ENCODE measurements around the gene UMODL1.
A peak's percentile ranks its signal among the peaks of the same experiment; 100 is the strongest.
"Not testable (repeated sequence)": the region's sequence is repeated elsewhere in the genome, so short reads cannot be mapped to it uniquely, and the experiment has no call there.

The UMODL1 gene

DNA sequence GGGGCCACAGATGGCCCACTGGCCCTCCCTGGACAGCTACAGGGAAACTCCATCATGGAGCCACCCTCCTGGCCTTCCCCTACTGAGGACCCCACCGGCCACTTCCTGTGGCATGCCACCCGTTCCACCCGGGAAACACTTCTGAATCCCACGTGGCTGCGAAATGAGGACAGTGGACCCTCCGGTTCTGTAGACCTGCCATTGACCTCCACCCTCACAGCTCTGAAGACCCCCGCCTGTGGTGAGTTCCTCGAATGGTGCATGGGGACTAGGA is 40.3 kb downstream of the UMODL1 start:
- DNase-seq (ENCODE audit: low read depth) = no peak
- TF ChIP-seq, protein P1, sequence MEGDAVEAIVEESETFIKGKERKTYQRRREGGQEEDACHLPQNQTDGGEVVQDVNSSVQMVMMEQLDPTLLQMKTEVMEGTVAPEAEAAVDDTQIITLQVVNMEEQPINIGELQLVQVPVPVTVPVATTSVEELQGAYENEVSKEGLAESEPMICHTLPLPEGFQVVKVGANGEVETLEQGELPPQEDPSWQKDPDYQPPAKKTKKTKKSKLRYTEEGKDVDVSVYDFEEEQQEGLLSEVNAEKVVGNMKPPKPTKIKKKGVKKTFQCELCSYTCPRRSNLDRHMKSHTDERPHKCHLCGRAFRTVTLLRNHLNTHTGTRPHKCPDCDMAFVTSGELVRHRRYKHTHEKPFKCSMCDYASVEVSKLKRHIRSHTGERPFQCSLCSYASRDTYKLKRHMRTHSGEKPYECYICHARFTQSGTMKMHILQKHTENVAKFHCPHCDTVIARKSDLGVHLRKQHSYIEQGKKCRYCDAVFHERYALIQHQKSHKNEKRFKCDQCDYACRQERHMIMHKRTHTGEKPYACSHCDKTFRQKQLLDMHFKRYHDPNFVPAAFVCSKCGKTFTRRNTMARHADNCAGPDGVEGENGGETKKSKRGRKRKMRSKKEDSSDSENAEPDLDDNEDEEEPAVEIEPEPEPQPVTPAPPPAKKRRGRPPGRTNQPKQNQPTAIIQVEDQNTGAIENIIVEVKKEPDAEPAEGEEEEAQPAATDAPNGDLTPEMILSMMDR (IDR thresholded peaks at IDR 0.05; ENCODE audit: control insufficient read depth, extremely low read depth, insufficient read depth) = no peak
- no peak overlapping the region for H3K4me3 ChIP-seq (ENCODE audit: low read depth, low read length)

DNA sequence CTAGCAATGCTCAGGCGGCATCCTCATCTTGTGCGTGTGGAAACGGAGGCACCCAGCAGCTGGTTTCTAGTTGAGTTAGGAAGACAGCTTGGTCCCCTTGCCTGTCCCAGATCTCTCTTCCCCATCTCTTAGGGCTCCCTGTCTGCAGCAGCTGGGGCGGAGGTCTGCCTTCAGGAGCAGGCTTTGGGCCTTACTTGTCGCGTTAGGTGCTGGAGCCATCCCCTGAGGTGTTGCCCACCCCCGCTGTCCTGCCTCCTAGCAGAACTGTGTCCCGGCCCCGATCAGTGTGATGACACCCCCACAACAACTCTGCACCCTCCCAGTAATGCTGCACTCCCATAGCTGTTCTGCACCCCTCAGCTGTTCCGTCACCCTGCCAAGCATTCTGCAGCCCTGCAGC is 40.7 kb downstream of the UMODL1 start:
- no peak overlapping the region for H3K4me3 ChIP-seq (ENCODE audit: low read depth, low read length)
- DNase-seq (ENCODE audit: low read depth) = no peak
- TF ChIP-seq, protein P1 (IDR thresholded peaks at IDR 0.05; ENCODE audit: control insufficient read depth, extremely low read depth, insufficient read depth) = no peak

DNA sequence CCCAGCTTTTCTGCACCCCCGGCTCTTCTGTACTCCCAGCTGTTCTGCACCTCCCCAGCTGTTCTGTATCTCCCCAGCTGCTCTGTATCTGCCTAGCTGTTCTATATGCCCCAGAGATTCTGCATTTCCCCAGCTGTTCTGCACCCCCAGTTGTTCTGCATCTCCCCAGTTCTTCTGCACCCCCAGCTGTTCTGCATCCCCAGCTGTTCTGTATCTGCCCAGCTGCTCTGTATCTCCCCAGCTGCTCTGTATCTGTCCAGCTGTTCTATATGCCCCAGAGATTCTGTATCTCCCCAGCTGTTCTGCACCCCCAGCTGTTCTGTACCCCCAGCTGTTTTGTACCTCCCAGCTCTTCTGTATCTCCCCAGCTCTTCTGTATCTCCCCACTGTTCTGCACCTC is 41.1 kb downstream of the UMODL1 start:
- H3K4me3 ChIP-seq (ENCODE audit: low read depth, low read length) = no peak overlapping the region
- no peak for DNase-seq (ENCODE audit: low read depth)
- TF ChIP-seq, protein P1 (IDR thresholded peaks at IDR 0.05; ENCODE audit: control insufficient read depth, extremely low read depth, insufficient read depth) = no peak

DNA sequence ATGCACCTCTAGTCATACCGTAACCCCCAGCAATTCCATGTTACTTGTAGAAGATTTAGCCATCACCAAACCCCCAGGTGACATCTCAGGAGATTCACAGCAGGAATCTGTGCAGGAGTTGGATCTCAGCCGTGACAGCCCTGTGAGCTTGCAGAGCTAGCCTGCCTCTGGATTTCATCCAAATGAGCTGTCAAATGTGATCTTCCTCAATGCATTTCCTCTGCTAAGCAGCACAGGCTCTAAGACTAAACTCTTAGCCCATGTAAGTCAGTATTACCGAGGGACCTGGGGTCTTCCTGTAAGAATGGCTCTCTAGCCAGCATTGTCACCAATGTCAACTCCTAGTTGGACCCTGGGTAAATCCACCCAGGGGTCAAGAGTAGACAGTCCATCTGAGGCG is 41.7 kb downstream of the UMODL1 start:
- TF ChIP-seq, protein P1 (IDR thresholded peaks at IDR 0.05; ENCODE audit: control insufficient read depth, extremely low read depth, insufficient read depth) = no peak
- no peak overlapping the region for H3K4me3 ChIP-seq (ENCODE audit: low read depth, low read length)
- peak; percentile 48 for DNase-seq (ENCODE audit: low read depth)

DNA sequence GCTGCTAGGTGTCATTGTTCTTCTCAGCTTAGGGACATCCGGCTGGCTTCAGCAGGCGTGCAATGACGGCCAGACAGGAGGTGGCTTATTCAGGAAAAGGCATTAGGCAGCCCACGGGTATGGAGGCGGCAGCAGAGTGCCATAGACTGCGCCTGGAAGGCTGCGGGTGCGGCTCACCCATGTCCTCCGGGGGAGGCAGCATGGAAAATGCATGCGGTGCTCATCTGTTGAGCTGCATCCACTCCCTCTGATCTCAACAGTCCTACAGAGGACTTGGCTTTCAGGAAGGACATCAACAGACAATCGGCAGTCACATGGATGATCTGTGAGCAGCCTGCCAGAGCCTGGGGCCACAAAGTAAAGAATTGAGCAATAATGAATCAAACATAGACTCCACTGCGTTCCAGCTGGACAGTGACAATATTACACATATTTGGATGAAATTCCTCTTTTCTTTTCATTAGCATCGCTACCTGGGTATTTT is 42.9 kb downstream of the UMODL1 start:
- DNase-seq (ENCODE audit: low read depth) = peak; percentile 27
- TF ChIP-seq, protein P1 (IDR thresholded peaks at IDR 0.05; ENCODE audit: control insufficient read depth, extremely low read depth, insufficient read depth) = no peak
- no peak overlapping the region for H3K4me3 ChIP-seq (ENCODE audit: low read depth, low read length)

DNA sequence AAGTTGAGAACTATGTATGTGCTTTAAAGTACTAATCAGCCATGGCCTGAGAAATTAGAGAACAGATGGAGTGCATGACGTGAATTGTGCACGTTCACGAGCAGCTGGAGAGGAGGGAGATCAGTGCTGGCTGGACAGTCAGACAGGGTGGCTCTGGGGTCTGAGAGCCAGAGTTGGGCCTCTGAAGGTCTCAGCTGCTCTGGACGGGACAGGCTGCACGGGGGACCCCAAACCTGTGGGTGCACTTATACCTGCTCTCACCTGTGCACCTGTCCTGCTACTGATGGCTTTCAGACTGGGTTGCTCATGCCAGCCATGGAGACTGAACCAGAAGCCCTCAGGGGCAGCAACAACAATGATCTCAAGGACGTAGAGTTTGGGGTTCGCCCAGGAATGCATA is 43.5 kb downstream of the UMODL1 start:
- TF ChIP-seq, protein P1 (IDR thresholded peaks at IDR 0.05; ENCODE audit: control insufficient read depth, extremely low read depth, insufficient read depth) = no peak
- no peak for DNase-seq (ENCODE audit: low read depth)
- H3K4me3 ChIP-seq (ENCODE audit: low read depth, low read length) = no peak overlapping the region

DNA sequence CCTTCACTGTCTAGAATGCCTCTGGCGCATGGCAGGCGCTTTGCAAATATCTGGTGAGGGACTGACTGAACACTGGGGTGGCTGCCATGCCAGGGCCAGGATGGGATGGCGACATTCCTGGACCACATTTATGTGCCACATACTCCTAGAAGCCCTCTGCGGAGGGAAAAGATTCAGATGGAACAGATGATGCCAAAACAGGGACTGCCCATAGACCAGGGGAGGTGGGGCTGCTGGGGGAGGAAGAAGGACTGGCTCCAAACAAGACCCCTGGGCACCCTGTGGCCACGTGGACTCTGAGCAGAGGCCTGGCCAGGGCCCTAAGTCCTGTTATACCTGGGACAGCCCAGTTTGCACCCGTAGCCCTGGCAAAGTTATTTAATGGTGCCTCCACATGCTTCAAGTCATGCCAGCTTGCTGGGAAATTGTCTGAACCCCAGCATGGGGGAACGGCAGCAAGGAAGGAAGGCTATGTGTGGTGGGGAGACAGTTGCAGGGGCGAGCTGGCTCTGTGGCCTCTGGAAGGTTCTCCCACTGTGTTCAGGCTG is 44.1 kb downstream of the UMODL1 start:
- no peak for DNase-seq (ENCODE audit: low read depth)

DNA sequence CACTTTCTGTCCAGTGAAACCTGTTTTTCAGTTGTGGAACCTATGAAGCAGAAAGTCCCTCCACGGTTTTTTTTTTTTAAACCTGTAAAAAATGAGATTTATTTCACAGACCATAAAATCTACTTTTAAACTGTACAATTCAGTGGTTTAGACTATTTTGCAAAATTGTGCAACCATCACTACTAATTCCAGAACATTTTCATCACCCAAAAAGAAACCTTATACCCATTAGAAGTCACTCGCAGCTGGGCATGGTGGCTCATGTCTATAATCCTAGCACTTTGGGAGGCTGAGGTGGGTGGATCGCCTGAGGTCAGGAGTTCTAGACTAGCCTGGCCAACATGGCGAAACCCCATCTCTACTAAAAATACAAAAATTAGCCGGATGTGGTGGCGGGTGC is 45.4 kb downstream of the UMODL1 start:
- not testable (repeated sequence) for H3K4me3 ChIP-seq (ENCODE audit: low read depth, low read length); DNase-seq (ENCODE audit: low read depth)

More for the DNA sequence above, 44.1 kb downstream of the UMODL1 start:
- no peak overlapping the region for H3K4me3 ChIP-seq (ENCODE audit: low read depth, low read length)
- TF ChIP-seq, protein P1 (IDR thresholded peaks at IDR 0.05; ENCODE audit: control insufficient read depth, extremely low read depth, insufficient read depth) = no peak
